GM18499 (cell line): Measurements from ENCODE around the gene PIK3CD.
"Not testable (repeated sequence)": the region's sequence is repeated elsewhere in the genome, so short reads cannot be mapped to it uniquely, and the experiment has no call there.

Source experiments
- ATAC-seq: cut with Tn5 transposase; IDR thresholded peaks from one replicate; pipeline ENCODE4 v1.9.1; 2021; ENCODE audit warnings: moderate number of reproducible peaks; ENCODE audit not compliant: insufficient read depth, unreplicated experiment

Gene PIK3CD

GRCh38 chr1:9653210-9653490, 1.6 kb downstream of the PIK3CD start:
- ATAC-seq = no peak

GRCh38 chr1:9653491-9654050, 2.0 kb downstream of the PIK3CD start:
- no peak for ATAC-seq

- no peak for ATAC-seq
Observed at GRCh38 chr1:9654051-9654833, 2.7 kb downstream of the PIK3CD start.

- ATAC-seq = no peak
Observed at GRCh38 chr1:9654834-9655723, 3.5 kb downstream of the PIK3CD start.

- no peak for ATAC-seq
Observed at GRCh38 chr1:9655836-9656235, 4.3 kb downstream of the PIK3CD start.

- no peak for ATAC-seq
Observed at GRCh38 chr1:9657521-9658032, 6.0 kb downstream of the PIK3CD start.

GRCh38 chr1:9658199-9658598, 6.7 kb downstream of the PIK3CD start:
- ATAC-seq = no peak

- ATAC-seq = no peak
Observed at GRCh38 chr1:9659328-9659727, 7.8 kb downstream of the PIK3CD start.

- ATAC-seq = no peak
Observed at GRCh38 chr1:9663257-9663656, 11.7 kb downstream of the PIK3CD start.

GRCh38 chr1:9665193-9665592, 13.7 kb downstream of the PIK3CD start:
- ATAC-seq = no peak

GRCh38 chr1:9668080-9668479, 16.5 kb downstream of the PIK3CD start:
- no peak for ATAC-seq

GRCh38 chr1:9670085-9670484, 18.6 kb downstream of the PIK3CD start:
- no peak for ATAC-seq

GRCh38 chr1:9671377-9672140, 20.0 kb downstream of the PIK3CD start:
- ATAC-seq = no peak

- ATAC-seq = no peak
Observed at GRCh38 chr1:9672444-9672843, 20.9 kb downstream of the PIK3CD start.

GRCh38 chr1:9675393-9675792, 23.9 kb downstream of the PIK3CD start:
- ATAC-seq = no peak

GRCh38 chr1:9676128-9676527, 24.6 kb downstream of the PIK3CD start:
- not testable (repeated sequence) for ATAC-seq

- ATAC-seq = no peak
Observed at GRCh38 chr1:9676815-9677393, 25.4 kb downstream of the PIK3CD start.

- ATAC-seq = no peak
Observed at GRCh38 chr1:9680091-9680490, 28.6 kb downstream of the PIK3CD start.

GRCh38 chr1:9680828-9681227, 29.3 kb downstream of the PIK3CD start:
- no peak for ATAC-seq

GRCh38 chr1:9684801-9685200, 33.3 kb downstream of the PIK3CD start:
- no peak for ATAC-seq
